Osteoblast (primary cell): ENCODE results near the gene MTURN. TPM values are rescaled to one million over a fixed set of nuclear protein-coding genes. Genes with fewer than 3 reads are reported as not detected.

Source experiments
- DNase-seq: peaks from one replicate; pipeline ENCODE4 v3.0.0; 2011; ENCODE audit warnings: low spot score, mixed read lengths; ENCODE audit not compliant: insufficient read length; ENCODE audit errors: missing footprints
- H2AFZ ChIP-seq: 2 replicates; pipeline ENCODE4 v1.6.0; 2011; ENCODE audit warnings: mild to moderate bottlenecking, low read length
- H3K27ac ChIP-seq: 2 replicates; pipeline ENCODE4 v1.5.1; 2011; ENCODE audit warnings: mild to moderate bottlenecking, low read depth, low read length, moderate library complexity
- H3K27me3 ChIP-seq: 2 replicates; pipeline ENCODE4 v1.6.0; 2012; ENCODE audit warnings: mild to moderate bottlenecking, control low read depth, inconsistent platforms, low read length, moderate library complexity; ENCODE audit not compliant: insufficient read depth
- H3K36me3 ChIP-seq: 2 replicates; pipeline ENCODE4 v1.5.1; 2011; ENCODE audit warnings: mild to moderate bottlenecking, low read length, control low read depth, moderate library complexity; ENCODE audit not compliant: insufficient read depth
- H3K4me1 ChIP-seq: 2 replicates; pipeline ENCODE4 v1.5.1; 2011; ENCODE audit warnings: mild to moderate bottlenecking, low read length, control low read depth, moderate library complexity; ENCODE audit not compliant: insufficient read depth
- H3K4me2 ChIP-seq: 2 replicates; pipeline ENCODE4 v1.6.0; 2011; ENCODE audit warnings: mild to moderate bottlenecking, low read length; ENCODE audit not compliant: insufficient read depth
- H3K4me3 ChIP-seq: fragments of 200-600 bp; sonication (generic); 3 replicates; pipeline ENCODE4 v1.5.1; 2012; ENCODE audit warnings: mild to moderate bottlenecking, low read length, inconsistent platforms; ENCODE audit not compliant: insufficient read depth
- H3K79me2 ChIP-seq: 2 replicates; pipeline ENCODE4 v1.6.0; 2012; ENCODE audit warnings: mild to moderate bottlenecking, low read length, control low read depth, inconsistent platforms; ENCODE audit not compliant: insufficient read depth
- H3K9me3 ChIP-seq: 2 replicates; pipeline ENCODE4 v1.5.1; 2011; ENCODE audit warnings: low read depth, low read length, control low read depth
- H4K20me1 ChIP-seq: 2 replicates; pipeline ENCODE4 v1.6.0; 2012; ENCODE audit warnings: mild to moderate bottlenecking, low read length, control low read depth; ENCODE audit not compliant: insufficient read depth
- total RNA-seq: library from RNA; depleted of rRNA; stranded (reverse); fragments of >200 nt; gene quantifications from 2 replicates; pipeline ENCODE4 v1.2.3, GENCODE V29; 2012
- TF ChIP-seq, protein P1 (sequence below): IDR thresholded peaks from 2 replicates; pipeline ENCODE4 v1.5.1; 2011; ENCODE audit warnings: mild to moderate bottlenecking, low read depth, low read length, moderate library complexity; ENCODE audit errors: extremely low read depth

The MTURN gene
- total RNA-seq, 1 donor, result 31.1 TPM

DNA sequence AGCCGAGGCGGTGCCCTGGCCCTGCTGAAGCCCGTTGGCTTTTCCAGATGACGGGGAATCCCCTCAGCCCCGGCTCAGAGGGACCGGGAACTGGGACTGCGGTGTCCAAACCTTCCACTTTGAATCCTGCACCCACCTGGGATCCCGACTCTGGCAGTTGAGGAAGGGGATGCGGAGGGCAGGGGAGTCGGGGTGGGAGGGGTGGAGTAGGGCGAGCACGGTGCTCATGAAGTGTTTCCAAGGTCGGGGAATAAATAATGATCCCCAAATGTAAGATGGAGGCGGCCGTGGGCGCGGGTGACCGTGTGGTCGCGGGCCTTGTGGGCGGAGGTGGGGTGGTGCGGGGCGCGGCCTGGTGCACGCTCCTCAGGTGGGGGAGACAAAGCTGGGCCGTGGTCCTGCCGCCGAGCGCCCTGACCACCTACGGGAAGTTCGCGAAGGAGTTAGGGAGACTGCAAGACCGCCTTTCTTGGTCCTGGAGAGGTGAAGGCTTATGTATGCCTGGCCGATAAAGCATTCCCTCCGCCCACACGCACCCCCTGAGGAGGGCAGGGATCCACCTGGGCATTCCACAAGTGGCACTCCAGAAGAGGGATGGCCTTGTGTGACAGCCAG is 1.4 kb downstream of the MTURN start:
- DNase-seq, result peak; percentile 72

DNA sequence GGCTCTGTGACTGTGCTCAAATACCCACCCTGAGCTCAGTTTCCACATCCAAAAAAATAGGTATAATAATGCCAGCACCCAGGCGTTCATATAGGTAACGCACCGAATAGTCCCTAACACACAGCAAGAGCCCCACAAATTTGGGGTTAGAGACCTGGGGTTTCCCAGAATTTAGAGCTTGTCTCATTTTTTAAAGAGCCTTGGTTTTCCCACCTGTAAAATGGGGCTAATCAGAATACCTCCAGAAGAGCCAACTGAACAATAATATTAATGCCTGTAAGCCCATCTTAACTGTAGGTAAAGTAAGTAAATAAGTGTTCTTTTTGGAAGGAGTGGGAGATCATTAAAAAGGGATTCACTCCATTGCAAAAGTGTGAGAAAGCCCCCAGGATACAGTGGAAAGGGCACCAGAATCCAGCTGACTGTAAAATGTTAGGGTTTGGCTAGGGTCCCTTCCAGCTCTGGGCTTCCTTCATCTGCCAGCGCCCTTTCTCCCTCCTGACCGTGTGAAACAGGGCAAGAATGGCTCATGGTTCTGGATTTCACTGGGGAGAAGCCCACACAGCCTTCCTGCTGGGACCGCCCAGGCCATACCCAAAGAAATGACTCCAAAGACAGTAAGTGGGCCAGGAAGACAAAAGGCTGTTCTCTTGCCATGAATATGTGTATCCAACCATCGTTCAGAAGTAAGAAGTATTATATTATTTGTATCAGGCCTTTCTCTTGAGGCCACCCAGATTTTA is 2.1 kb downstream of the MTURN start:
- Histone ChIP-seq H3K27ac (no peak overlapping the region), H3K27me3 (peaks cover 1% of the 10 kb centered on the region), H3K4me3 (peak overlapping the region; percentile 86), H4K20me1 (peaks cover 3% of the 10 kb centered on the region), H3K9me3 (no peaks in the 10 kb centered on the region), H3K79me2 (peaks cover 28% of the 10 kb centered on the region), H3K36me3 (no peaks in the 10 kb centered on the region), H2AFZ (no peak overlapping the region), H3K4me1 (peaks cover 7% of the 10 kb centered on the region), H3K4me2 (peak overlapping the region; percentile 85)
- DNase-seq, result peak; percentile 42
- TF ChIP-seq, protein P1, sequence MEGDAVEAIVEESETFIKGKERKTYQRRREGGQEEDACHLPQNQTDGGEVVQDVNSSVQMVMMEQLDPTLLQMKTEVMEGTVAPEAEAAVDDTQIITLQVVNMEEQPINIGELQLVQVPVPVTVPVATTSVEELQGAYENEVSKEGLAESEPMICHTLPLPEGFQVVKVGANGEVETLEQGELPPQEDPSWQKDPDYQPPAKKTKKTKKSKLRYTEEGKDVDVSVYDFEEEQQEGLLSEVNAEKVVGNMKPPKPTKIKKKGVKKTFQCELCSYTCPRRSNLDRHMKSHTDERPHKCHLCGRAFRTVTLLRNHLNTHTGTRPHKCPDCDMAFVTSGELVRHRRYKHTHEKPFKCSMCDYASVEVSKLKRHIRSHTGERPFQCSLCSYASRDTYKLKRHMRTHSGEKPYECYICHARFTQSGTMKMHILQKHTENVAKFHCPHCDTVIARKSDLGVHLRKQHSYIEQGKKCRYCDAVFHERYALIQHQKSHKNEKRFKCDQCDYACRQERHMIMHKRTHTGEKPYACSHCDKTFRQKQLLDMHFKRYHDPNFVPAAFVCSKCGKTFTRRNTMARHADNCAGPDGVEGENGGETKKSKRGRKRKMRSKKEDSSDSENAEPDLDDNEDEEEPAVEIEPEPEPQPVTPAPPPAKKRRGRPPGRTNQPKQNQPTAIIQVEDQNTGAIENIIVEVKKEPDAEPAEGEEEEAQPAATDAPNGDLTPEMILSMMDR, result no peak

More for the DNA sequence above, 1.4 kb downstream of the MTURN start:
- Histone ChIP-seq H3K27me3 (peaks cover 2% of the 10 kb centered on the region), H3K4me2 (peak overlapping the region; percentile 85), H3K4me1 (peaks cover 7% of the 10 kb centered on the region), H3K36me3 (no peaks in the 10 kb centered on the region), H4K20me1 (peaks cover 3% of the 10 kb centered on the region), H3K9me3 (no peaks in the 10 kb centered on the region), H3K79me2 (peaks cover 23% of the 10 kb centered on the region), H3K4me3 (peak overlapping the region; percentile 86), H2AFZ (peak overlapping the region; percentile 88), H3K27ac (peak overlapping the region; percentile 50)
- TF ChIP-seq, protein P1, result no peak

DNA sequence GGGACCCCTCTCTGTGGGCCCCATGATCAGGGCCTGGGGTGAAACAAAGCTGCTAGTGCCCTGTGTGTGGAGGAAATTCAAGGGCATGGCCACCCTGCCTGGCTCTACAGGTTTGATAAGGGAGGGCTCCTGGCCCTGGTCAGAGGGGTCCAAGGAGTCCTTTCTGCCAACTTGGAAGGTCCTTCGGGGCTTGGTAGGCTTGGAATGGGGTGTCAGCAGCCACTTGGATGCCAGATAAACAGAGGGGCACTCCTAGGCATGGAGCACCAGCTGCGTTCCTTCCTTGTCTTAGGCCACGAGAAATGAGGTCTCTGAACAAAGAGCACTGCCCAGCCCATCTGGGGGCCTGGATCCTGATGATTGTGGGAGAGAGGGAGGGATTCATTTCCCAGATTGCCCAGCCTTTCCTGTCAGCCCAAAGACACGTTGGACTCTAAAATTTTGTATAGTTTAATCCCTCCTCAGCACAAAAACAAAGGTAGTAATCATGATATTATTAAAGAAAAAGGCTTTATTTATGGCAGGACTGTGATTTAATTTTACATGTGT is 5.1 kb downstream of the MTURN start:
- Histone ChIP-seq H3K4me3 (no peak overlapping the region), H3K4me1 (peaks cover 17% of the 10 kb centered on the region), H3K79me2 (peaks cover 29% of the 10 kb centered on the region), H3K27ac (no peak overlapping the region), H4K20me1 (peaks cover 3% of the 10 kb centered on the region), H3K4me2 (no peak overlapping the region), H3K9me3 (no peaks in the 10 kb centered on the region), H2AFZ (no peak overlapping the region), H3K36me3 (no peaks in the 10 kb centered on the region), H3K27me3 (no peaks in the 10 kb centered on the region)
- DNase-seq, result peak; percentile 75
- TF ChIP-seq, protein P1, result no peak

DNA sequence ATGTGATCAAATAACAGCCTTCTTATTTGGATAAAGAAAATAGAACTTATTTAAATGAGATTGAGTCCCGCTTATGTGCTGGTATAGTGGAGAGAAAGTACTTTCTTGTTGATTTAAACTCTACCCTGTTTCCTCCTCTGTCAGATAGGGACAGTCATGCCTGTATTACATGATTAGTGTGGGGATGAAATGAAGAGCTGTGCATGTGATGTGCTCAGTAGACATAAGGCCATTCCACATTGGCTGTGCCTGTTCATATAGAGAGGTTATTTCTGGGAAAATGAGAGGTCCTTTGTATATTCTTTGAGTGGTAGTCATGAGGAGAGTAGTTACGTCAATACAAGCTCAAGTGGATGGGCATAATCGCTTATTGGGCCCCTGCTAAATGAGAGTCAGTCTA is 5.7 kb downstream of the MTURN start:
- peaks cover 17% of the 10 kb centered on the region for H3K4me1 ChIP-seq
- DNase-seq, result no peak
- no peak overlapping the region for H2AFZ ChIP-seq
- peaks cover 3% of the 10 kb centered on the region for H4K20me1 ChIP-seq
- H3K4me3 ChIP-seq, result no peak overlapping the region
- H3K27me3 ChIP-seq, result no peaks in the 10 kb centered on the region
- no peak overlapping the region for H3K27ac ChIP-seq
- H3K9me3 ChIP-seq, result no peaks in the 10 kb centered on the region
- H3K79me2 ChIP-seq, result peaks cover 32% of the 10 kb centered on the region
- TF ChIP-seq, protein P1, result no peak
- H3K4me2 ChIP-seq, result no peak overlapping the region
- no peaks in the 10 kb centered on the region for H3K36me3 ChIP-seq
